Bronchial epithelial cell (primary cell): ENCODE measurements around the gene C6orf89. TPM values are rescaled to one million over a fixed set of nuclear protein-coding genes. Genes with fewer than 3 reads are reported as not detected.
"Not testable (repeated sequence)": the region's sequence is repeated elsewhere in the genome, so short reads cannot be mapped to it uniquely, and the experiment has no call there.

ENCODE experiments used
- DNase-seq: peaks from one replicate; pipeline ENCODE4 v3.0.0-alpha.2; 2010; ENCODE audit warnings: low read depth
- FAIRE-seq: peaks from 2 replicates; lab custom pipeline; 2011; peaks lifted over from hg19 to GRCh38; lab: Jason Lieb, UNC
- H3K27me3 ChIP-seq: 2 replicates; pipeline ENCODE4 v1.5.1; 2011; ENCODE audit warnings: low read length; ENCODE audit not compliant: control insufficient read depth, insufficient read depth
- H3K36me3 ChIP-seq: 2 replicates; pipeline ENCODE4 v1.5.1; 2011; ENCODE audit warnings: low read length; ENCODE audit not compliant: control insufficient read depth, insufficient read depth
- H3K4me3 ChIP-seq: 2 replicates; pipeline ENCODE4 v1.5.1; 2011; ENCODE audit warnings: mild to moderate bottlenecking, low read depth, low read length, control low read depth
- CTCF ChIP-seq: IDR thresholded peaks from 2 replicates; pipeline ENCODE4 v1.5.1; 2011; ENCODE audit warnings: mild to moderate bottlenecking, moderate library complexity, low read length, control low read depth, inconsistent platforms; ENCODE audit not compliant: insufficient read depth, severe bottlenecking
- total RNA-seq: library from RNA; depleted of rRNA; stranded (reverse); fragments of >200 nt; gene quantifications from 2 replicates; pipeline ENCODE4 v1.2.1, GENCODE V29; 2014

The C6orf89 gene
- total RNA-seq, 1 donor from 2014 or later = 21.9 TPM

DNA sequence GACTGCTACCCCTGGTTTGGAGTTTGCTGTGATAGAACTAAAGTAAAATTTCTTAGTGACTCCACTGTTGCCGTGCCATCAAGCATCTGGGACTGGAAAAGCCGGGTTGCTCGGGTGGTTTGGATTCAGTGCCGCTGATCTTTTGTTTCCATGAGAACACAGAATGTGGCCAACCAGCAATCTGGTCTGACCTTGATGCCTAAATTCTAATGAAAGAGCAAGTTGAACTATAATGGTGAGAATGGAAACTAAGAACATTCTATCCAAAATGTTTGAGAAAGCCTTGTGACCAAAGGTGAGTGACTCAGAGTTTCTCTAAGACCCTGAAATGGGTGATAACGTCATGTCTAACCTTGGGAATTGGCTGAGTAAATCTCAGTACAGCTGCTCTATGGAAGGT is 58.9 kb downstream of the C6orf89 start:
- no peak for TF ChIP-seq CTCF
- H3K27me3 ChIP-seq = peaks cover 2% of the 10 kb centered on the region
- FAIRE-seq = no peak

DNA sequence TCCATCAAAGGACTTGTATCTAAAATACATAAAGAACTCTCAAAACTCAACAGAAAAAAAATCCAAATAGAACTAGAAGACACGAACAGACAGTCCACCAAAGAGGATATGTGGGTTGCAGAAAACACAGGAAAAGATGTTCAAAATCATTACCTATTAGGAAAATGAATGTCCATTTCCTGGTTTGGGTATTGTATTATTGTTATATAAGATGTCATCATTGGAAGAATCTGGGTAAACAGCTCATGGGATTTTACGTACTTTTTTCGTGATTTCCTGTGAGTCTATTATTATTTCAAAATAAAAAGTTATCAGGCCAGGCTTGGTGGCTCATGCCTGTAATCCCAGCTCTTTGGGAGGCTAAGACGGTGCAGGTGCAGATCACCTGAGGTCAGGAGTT is 59.5 kb downstream of the C6orf89 start:
- DNase-seq (no peak), FAIRE-seq (no peak)
- Histone ChIP-seq H3K36me3 (no peaks in the 10 kb centered on the region), H3K4me3 (no peak overlapping the region), H3K27me3 (peaks cover 2% of the 10 kb centered on the region)
- TF ChIP-seq CTCF = no peak

More for the DNA sequence above, 58.9 kb downstream of the C6orf89 start:
- no peaks in the 10 kb centered on the region for H3K36me3 ChIP-seq
- H3K4me3 ChIP-seq = no peak overlapping the region
- DNase-seq = no peak

DNA sequence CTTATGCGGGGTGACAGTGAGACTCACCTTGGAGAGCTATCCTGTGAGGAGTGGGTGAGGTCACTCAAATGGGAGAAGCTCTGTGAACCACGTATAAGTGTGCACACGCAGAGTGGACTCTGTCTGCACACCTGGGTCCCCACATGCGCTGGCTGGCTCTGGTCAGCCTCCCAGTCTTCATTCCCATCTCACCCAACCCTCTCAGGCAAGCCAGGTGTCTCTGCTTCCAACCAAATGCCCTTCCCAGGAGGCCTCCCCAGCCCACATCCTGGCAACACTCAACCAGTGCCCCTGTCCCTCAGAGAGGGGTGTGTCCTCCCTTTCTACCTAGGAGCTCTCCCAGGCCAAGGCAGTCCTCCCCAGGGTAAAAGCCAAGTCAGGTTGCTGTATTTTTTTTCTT is 60.8 kb downstream of the C6orf89 start:
- Histone ChIP-seq H3K27me3 (peaks cover 2% of the 10 kb centered on the region), H3K4me3 (no peak overlapping the region), H3K36me3 (no peaks in the 10 kb centered on the region)
- FAIRE-seq = no peak
- DNase-seq = no peak
- TF ChIP-seq CTCF = no peak

DNA sequence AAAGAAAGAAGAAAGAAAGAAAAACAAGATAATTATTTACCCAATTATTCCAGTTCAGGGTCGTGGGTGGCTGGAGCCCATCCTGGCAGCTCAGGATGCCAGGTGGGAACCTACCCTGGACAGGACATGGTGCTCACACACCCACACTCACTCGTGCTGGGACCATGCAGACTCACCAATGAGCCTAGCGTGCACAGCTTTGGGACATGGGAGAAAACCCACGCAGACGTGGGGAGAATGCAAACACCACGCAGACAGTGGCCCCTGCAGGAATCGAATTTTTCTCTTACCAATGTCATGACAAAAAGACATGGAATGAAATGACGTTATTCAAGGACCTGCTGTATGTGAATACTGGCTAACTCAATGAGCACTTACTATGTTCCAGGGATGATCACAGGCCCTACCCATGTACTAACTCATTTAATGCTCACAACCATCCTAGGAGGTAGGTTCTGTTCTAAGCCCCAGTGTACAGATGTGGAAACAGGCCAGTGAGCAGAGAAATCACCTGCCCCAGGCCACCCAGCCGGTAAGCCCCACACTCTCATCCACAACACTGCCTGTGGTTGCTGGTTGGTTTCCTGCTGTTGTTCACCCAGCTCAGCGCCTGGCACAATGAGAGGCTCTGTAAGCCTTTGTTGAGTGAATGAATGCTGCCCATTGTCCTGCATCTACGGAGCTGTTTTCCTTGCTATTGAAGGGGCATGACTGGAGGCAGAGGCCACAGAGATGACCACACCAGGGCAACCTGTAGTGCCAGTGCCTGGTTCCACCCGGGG is 62.0 kb downstream of the C6orf89 start:
- Histone ChIP-seq H3K27me3 (peaks cover 2% of the 10 kb centered on the region), H3K4me3 (no peak overlapping the region), H3K36me3 (no peaks in the 10 kb centered on the region)
- no peak for FAIRE-seq
- no peak for DNase-seq
- TF ChIP-seq CTCF = no peak

GRCh38 chr6:36949076-36949475 is 63.3 kb downstream of the C6orf89 start:
- H3K36me3 ChIP-seq, FAIRE-seq, DNase-seq, H3K4me3 ChIP-seq, H3K27me3 ChIP-seq: not testable (repeated sequence)

GRCh38 chr6:36949636-36950035 is 63.9 kb downstream of the C6orf89 start:
- no peak for FAIRE-seq
- Histone ChIP-seq H3K36me3 (no peaks in the 10 kb centered on the region), H3K4me3 (no peak overlapping the region), H3K27me3 (no peaks in the 10 kb centered on the region)
- peak; percentile 86 for DNase-seq
- no peak for TF ChIP-seq CTCF
